ACC112 (cell line): ENCODE measurements around the gene CLCN2.

Experiments used
- H2AFZ ChIP-seq: fragments of 200-600 bp; sonication (generic); one replicate; pipeline ENCODE4 v1.6.0; 2017; ENCODE audit warnings: antibody characterized with exemption, low read length; ENCODE audit not compliant: unreplicated experiment
- H3K27ac ChIP-seq: fragments of 200-600 bp; sonication (generic); 2 replicates; pipeline ENCODE4 v1.5.1; 2014; ENCODE audit warnings: low read depth, mild to moderate bottlenecking, antibody characterized with exemption, low read length, moderate library complexity
- H3K27me3 ChIP-seq: fragments of 200-600 bp; sonication (generic); 2 replicates; pipeline ENCODE4 v1.6.1; 2014; ENCODE audit warnings: mild to moderate bottlenecking, antibody characterized with exemption, low read length, moderate library complexity, mixed read lengths; ENCODE audit not compliant: insufficient read depth
- H3K36me3 ChIP-seq: fragments of 200-600 bp; sonication (generic); 2 replicates; pipeline ENCODE4 v1.6.1; 2016; ENCODE audit warnings: mild to moderate bottlenecking, antibody characterized with exemption, low read length, moderate library complexity, mixed read lengths; ENCODE audit not compliant: insufficient read depth
- H3K4me1 ChIP-seq: fragments of 200-600 bp; sonication (generic); one replicate; pipeline ENCODE4 v1.6.1; 2016; ENCODE audit warnings: low read length, mixed read lengths; ENCODE audit not compliant: insufficient read depth, unreplicated experiment, control insufficient read depth
- H3K4me3 ChIP-seq: fragments of 200-600 bp; sonication (generic); 2 replicates; pipeline ENCODE4 v1.5.1; 2014; ENCODE audit warnings: mild to moderate bottlenecking, low read depth, low read length
- H3K79me2 ChIP-seq: fragments of 200-600 bp; sonication (generic); one replicate; pipeline ENCODE4 v1.6.0; 2016; ENCODE audit warnings: low read length; ENCODE audit not compliant: control insufficient read depth, unreplicated experiment, insufficient read depth

Gene CLCN2

DNA sequence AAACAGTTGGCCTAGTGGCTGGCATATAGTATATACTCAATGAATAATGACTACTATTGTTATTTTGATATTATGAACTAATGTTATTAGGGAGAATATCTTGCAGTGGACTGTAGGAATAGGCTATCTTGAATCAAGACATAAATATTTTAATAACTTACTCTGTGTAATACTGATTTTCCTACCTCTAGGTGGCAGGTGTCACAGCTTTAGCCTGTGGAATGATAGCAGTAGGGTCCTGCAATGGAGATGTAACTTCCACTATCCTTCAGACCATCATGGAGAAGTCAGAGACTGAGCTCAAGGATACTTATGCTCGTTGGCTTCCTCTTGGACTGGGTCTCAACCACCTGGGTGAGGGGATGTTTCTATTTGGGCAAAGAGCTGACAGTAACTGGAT, 55.8 kb downstream of the CLCN2 start:
- Histone ChIP-seq H3K27me3 (no peaks in the 10 kb centered on the region), H2AFZ (no peak overlapping the region), H3K4me1 (peaks cover 28% of the 10 kb centered on the region), H3K27ac (no peak overlapping the region), H3K79me2 (peaks cover 53% of the 10 kb centered on the region), H3K4me3 (no peak overlapping the region), H3K36me3 (peaks cover 56% of the 10 kb centered on the region)

DNA sequence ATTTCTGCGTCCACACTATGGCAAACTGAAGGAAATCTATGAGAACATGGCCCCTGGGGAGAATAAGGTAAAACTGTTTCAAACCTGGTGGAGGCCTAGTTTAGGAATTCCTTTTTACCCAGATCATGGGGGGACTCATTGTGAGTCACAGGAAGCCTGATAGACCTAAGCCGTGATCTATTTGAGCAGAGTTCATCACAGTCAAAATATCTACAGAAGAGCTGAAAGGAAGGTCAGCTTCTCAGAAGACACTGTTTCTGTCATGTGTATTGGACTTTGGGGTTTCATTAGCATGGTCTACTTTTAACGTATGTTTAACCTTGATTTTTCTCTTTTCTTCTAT, 61.1 kb downstream of the CLCN2 start:
- Histone ChIP-seq H3K27me3 (no peaks in the 10 kb centered on the region), H3K79me2 (peaks cover 59% of the 10 kb centered on the region), H3K27ac (peak overlapping the region; percentile 84), H3K4me3 (peak overlapping the region; percentile 91), H2AFZ (no peak overlapping the region), H3K36me3 (peaks cover 41% of the 10 kb centered on the region), H3K4me1 (peaks cover 31% of the 10 kb centered on the region)

DNA sequence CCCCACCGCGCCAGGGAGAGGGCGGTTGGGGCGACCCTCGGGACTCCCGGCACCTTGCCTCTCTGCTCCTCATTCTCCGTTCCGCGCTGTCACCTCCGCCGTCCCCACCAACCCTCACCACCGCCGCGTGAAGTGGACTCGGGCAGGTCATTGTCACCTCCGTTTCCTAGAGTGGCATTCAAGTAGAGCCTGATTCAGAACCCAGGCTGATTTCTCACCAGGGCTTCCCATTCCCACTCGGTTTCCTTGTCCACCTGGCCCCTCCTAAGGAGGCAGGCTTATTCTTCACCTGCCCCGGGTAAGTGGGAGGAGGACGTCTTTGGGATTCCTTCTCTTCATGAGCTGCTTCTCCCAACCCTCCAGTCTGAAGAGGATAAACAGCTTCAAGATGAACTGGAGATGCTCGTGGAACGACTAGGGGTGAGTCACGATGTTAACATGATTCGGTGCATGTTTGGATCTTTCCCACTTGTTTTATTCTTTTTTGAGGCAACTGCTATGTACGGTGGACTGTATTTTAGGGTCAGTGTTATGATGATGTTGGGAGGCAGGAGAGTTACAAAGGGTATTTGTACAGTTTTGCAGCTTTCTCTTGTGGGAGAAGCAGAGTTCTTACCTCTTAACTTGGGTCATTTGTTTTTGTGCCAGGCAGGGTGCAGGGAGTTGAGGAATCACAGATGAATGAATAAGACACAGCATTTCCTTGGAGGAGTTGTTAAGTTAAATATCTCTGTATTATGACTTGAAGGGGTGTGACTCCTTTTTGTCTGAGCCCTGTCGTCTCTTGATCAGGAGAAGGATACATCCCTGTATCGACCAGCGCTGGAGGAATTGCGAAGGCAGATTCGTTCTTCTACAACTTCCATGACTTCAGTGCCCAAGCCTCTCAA, 61.7 kb downstream of the CLCN2 start:
- H2AFZ ChIP-seq: no peak overlapping the region
- H3K4me3 ChIP-seq: peak overlapping the region; percentile 91
- peaks cover 56% of the 10 kb centered on the region for H3K79me2 ChIP-seq
- H3K36me3 ChIP-seq: peaks cover 40% of the 10 kb centered on the region
- peaks cover 31% of the 10 kb centered on the region for H3K4me1 ChIP-seq
- peak overlapping the region; percentile 84 for H3K27ac ChIP-seq
- no peaks in the 10 kb centered on the region for H3K27me3 ChIP-seq

DNA sequence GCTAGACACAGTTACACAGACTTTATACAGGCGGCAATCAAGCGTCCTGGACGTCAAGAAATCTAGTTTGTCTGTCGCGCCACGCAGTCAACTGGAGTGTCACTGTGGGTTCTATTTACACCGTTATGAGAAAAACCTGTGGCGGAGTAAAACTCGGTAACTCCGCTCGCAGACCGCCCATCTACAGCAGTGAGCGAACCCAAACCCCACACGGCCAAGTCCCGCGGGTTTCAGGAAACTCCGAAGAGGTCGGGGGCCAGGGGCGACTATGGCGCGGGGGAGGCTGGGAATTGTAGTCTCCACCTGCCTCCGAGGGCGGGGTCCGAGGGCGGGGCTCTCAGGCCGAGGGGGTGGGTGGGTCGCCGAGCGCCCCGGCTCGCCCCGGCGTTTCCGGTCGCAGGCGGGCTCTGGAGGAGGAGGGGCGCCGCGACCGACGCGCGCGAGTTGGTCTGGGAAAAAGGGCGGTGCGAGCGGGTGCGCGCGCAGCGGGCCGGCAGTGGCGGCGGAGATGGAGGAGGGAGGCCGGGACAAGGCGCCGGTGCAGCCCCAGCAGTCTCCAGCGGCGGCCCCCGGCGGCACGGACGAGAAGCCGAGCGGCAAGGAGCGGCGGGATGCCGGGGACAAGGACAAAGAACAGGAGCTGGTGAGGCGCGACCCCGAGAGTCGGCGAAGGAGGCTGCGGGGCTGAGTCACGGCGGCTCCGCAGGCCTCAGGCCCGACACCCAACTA, 62.5 kb downstream of the CLCN2 start, which contains the start of gene PSMD2:
TSS of gene PSMD2 (plus strand) at position 483 of the 729 bp plus-strand sequence. CDS start at position 509, 26 bp downstream.
- Histone ChIP-seq H3K4me1 (peaks cover 31% of the 10 kb centered on the region), H3K4me3 (peak within 1 kb of the TSS; percentile 91), H2AFZ (peak within 1 kb of the TSS; percentile 92), H3K27ac (peak within 1 kb of the TSS; percentile 84), H3K79me2 (peaks cover 47% of the 10 kb centered on the region), H3K27me3 (no peaks in the 10 kb centered on the region), H3K36me3 (peaks cover 32% of the 10 kb centered on the region)

DNA sequence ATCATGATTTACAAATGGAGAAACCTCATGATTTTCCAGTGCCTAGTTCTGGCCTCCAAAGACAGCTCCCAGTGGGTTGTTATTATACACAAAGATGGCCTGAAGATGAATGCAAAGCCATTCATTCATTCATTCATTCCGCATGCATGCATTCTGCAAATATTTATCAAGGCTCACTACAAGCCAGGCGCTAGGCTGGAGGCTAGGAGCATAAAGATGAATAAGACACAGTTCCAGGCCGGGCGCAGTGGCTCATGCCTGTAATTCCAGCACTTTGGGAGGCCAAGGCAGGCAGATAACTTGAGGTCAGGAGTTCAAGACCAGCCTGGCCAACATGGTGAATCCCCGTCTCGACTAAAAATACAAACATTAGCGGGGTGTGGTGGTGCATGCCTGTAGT, 64.8 kb downstream of the CLCN2 start:
- Histone ChIP-seq H3K36me3 (peaks cover 10% of the 10 kb centered on the region), H3K27me3 (no peaks in the 10 kb centered on the region), H2AFZ (no peak overlapping the region), H3K4me1 (peaks cover 13% of the 10 kb centered on the region), H3K79me2 (peaks cover 25% of the 10 kb centered on the region), H3K4me3 (no peak overlapping the region), H3K27ac (no peak overlapping the region)
